Right lobe of liver (tissue), 4 donors: ENCODE results near the gene MS4A4A.
"Not testable (repeated sequence)": the region's sequence is repeated elsewhere in the genome, so short reads cannot be mapped to it uniquely, and the experiment has no call there.

ENCODE experiments used
- CTCF ChIP-seq, 4 donors: fragments of 200-600 bp in 3 of 4; fragments of 450-650 bp in 1 of 4; IDR thresholded peaks; one replicate each; pipeline versions ENCODE4 v1.5.1 to v1.8.0; 2016 to 2022; ENCODE audit warnings: antibody characterized with exemption in 4 of 4, mild to moderate bottlenecking in 2 of 4
- POLR2A ChIP-seq: fragments of 450-650 bp; IDR thresholded peaks from one replicate; pipeline ENCODE4 v1.6.1; 2017; ENCODE audit warnings: antibody characterized with exemption, mild to moderate bottlenecking
- donor health status: DM: no; HTN: no; CAD: no.
- donor health status: DM: no; HTN: no; CAD: no.
- donor health status: DM: no; HTN: yes; CAD: no.

GRCh38 chr11:60301884-60302283, 21.4 kb downstream of the MS4A4A start:
- not testable (repeated sequence) for TF ChIP-seq CTCF (IDR thresholded peaks at IDR 0.05); POLR2A
